AG04449 (cell line): ENCODE results near the gene BBS9.

Source experiments
- CTCF ChIA-PET: fragments of 350-600 bp; formaldehyde crosslinking; extraction: SDS; loops from one replicate; lab custom pipeline; 2021; ENCODE audit warnings: antibody characterized with exemption; lab: Yijun Ruan, JAX
- POLR2A ChIA-PET: fragments of 400-600, 350-600 bp; formaldehyde crosslinking; extraction: SDS; loops from one replicate; lab custom pipeline; 2020; ENCODE audit warnings: antibody characterized with exemption, inconsistent platforms; lab: Yijun Ruan, JAX
- DNase-seq: peaks from one replicate; pipeline ENCODE4 v3.0.0-alpha.2; 2010; ENCODE audit warnings: low read depth, low spot score
- H3K4me3 ChIP-seq: 2 replicates; pipeline ENCODE4 v1.5.1; 2011; ENCODE audit warnings: low read depth, mild to moderate bottlenecking, control low read depth, low read length
- CTCF ChIP-seq: IDR thresholded peaks from one replicate; pipeline ENCODE4 v1.5.1; 2011; ENCODE audit warnings: mild to moderate bottlenecking, moderate library complexity, low read length, control low read depth, inconsistent platforms; ENCODE audit not compliant: insufficient read depth; ENCODE audit errors: missing control alignments

The BBS9 gene

GRCh38 chr7:33529070-33529469 is 399.7 kb downstream of the BBS9 start:
- ChIA-PET POLR2A (no interaction called here), CTCF (no interaction called here)
- TF ChIP-seq CTCF: no peak
- H3K4me3 ChIP-seq: no peak overlapping the region
- DNase-seq: no peak

GRCh38 chr7:33530664-33531063 is 401.3 kb downstream of the BBS9 start:
- CTCF ChIA-PET: interaction anchor here (1.7 kb wide), 1 partner anchor 402 kb away, joined by 4 read pairs; no protein-coding TSS in a partner anchor
- H3K4me3 ChIP-seq: no peak overlapping the region
- no peak for DNase-seq
- POLR2A ChIA-PET: no interaction called here
- no peak for TF ChIP-seq CTCF

GRCh38 chr7:33531888-33532287 is 402.5 kb downstream of the BBS9 start:
- DNase-seq: no peak
- H3K4me3 ChIP-seq: no peak overlapping the region
- CTCF ChIA-PET: interaction anchor here (1.7 kb wide), 1 partner anchor 401 kb away, joined by 4 read pairs; no protein-coding TSS in a partner anchor
- POLR2A ChIA-PET: no interaction called here
- TF ChIP-seq CTCF: no peak

GRCh38 chr7:33534833-33535232 is 405.5 kb downstream of the BBS9 start:
- POLR2A ChIA-PET: no interaction called here
- DNase-seq: no peak
- CTCF ChIA-PET: no interaction called here
- H3K4me3 ChIP-seq: no peak overlapping the region
- no peak for TF ChIP-seq CTCF

- POLR2A ChIA-PET: no interaction called here
- no peak overlapping the region for H3K4me3 ChIP-seq
- TF ChIP-seq CTCF: no peak
- no peak for DNase-seq
- CTCF ChIA-PET: no interaction called here
Measured at GRCh38 chr7:33535989-33536388, 406.6 kb downstream of the BBS9 start.

GRCh38 chr7:33536398-33537103 is 407.2 kb downstream of the BBS9 start:
- DNase-seq: no peak
- TF ChIP-seq CTCF: no peak
- H3K4me3 ChIP-seq: no peak overlapping the region
- ChIA-PET CTCF (interaction anchor here (1.2 to 1.5 kb wide), 2 partner anchors 11 to 77 kb away, joined by 3 to 4 read pairs; no protein-coding TSS in a partner anchor), POLR2A (no interaction called here)
